HG02623 (cell line): ENCODE measurements around the gene TTC39B.
A peak's percentile ranks its signal among the peaks of the same experiment; 100 is the strongest.

Experiments used
- ATAC-seq: cut with Tn5 transposase; IDR thresholded peaks from one replicate; pipeline ENCODE4 v1.9.1; 2021; ENCODE audit warnings: moderate library complexity; ENCODE audit not compliant: unreplicated experiment

The TTC39B gene

GRCh38 chr9:15231788-15232635, 75.0 kb downstream of the TTC39B start:
- ATAC-seq = no peak

DNA sequence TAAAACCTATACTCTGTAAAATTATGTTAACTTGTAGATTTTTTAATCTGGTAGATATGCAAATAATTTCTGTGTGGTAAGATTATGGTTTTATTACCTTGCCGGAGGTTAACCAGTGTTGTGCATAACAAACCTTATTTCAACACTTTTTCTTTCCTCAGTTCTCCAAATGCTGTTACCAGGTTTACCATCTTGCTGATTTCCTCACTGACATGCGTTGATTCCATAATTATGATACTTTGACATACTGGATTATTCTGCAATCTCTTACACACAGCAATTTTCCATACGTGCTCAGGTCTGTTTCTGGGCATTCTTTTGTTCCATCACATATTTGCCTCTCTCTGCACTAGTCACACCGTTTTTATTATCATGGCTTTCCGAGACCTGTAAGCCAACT, 77.6 kb downstream of the TTC39B start:
- no peak for ATAC-seq

DNA sequence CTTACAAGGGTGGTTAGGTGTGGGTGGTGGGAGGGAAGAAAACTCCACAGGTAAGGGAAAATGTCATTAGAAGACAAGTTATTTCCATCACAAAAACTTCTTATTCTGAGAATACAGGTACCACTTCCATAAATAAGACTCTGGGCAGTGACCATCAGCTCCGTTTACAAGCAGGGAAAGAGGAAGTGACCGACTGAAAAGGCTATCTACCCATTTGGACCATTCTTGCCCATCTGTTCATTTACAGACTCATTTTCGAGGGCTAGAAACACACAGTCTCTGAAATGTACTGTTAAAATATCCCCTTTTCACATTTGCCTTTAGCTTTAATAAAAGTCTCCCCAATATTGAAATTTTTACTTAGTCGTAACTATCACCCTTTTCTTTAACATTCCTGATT, 79.5 kb downstream of the TTC39B start:
- ATAC-seq = no peak

GRCh38 chr9:15225564-15226126, 81.4 kb downstream of the TTC39B start:
- ATAC-seq = no peak

DNA sequence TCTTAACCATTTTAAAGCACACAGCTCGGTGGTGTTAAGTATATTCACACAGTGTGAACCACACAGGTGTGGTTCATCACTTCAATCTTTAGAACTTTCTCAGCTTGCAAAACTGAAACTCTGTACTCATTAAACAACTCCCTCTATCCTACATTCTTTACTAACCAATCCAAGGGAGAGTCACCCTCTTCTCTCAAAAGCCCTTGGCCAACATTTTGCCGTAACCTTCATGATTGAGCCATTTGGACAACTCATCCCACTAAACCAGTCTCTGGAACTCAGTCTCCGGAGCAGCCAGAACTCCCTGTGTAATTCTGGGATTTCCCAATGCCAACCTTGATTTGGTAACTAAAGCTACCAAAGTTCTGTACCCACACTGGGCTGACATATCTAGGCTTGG, 84.7 kb downstream of the TTC39B start:
- ATAC-seq = no peak

DNA sequence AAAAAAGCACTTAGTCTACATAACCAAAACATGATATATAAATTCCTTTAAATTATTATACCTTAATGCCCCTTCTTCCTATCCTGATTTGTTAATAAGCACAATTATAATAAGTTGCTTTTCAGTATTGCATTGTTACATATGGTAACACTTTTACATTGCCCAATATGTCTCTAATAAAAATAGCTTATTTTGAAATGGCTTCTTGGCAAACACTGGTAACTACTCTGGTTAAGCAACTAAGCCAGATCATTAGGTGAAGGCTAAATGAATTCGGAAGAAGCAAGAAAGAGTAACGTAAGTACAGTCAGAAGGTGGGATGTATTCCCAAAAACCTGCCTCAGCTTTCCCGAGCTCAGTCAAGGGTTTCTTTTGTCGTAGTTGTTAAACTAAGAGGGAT, 85.3 kb downstream of the TTC39B start:
- ATAC-seq = no peak

DNA sequence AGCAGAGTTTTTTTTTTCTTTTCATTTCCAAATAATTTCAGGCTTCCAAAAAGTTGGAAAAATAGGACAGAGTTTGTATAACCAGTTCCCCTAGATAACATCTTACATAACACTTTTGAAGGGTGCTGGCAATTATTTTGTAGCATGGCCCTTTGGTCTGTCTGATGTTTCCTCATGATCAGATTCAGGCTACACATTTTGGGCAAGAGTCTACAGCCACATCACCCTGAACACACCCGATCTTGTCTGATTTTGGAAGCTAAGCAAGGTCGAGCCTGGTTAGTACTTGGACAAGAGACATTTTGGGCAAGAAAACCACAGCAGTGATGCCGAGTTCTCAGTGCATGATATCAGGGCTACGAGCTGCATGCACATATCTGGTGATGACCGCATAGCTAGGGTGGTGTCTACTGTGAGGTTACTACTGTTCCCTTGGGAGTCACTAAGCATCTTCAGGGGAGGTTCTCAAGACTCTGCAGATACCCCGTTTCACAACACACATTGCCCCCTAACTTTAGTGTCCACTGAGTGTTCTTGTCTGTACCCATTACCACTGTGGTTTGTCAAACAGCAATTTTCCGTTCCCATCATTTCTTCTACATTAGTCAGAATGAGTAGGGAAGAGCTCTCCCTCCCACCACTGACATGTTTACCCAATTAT, 86.2 kb downstream of the TTC39B start:
- ATAC-seq = no peak

DNA sequence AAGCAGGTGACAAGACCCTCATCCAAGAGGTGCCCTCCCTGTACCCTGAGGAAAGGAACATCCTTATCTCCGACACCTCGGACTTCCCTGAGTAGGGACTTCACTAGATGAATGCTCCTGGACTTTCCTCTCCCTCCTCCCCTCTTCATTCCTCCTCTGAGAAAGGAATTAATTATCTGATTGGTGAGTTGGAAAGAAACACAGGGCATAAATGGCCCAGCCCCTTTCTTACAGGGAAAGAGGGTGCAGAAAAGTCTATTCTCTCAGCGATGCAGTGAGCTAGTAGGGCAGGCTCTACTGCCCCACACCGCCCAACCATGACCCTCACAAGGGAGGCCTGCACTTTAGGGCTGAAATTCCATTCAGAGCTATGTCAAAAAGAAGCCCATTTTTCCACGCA, 87.5 kb downstream of the TTC39B start:
- no peak for ATAC-seq

- ATAC-seq = no peak
These were observed 88.0 kb downstream of the TTC39B start for GRCh38 chr9:15218994-15219393.

DNA sequence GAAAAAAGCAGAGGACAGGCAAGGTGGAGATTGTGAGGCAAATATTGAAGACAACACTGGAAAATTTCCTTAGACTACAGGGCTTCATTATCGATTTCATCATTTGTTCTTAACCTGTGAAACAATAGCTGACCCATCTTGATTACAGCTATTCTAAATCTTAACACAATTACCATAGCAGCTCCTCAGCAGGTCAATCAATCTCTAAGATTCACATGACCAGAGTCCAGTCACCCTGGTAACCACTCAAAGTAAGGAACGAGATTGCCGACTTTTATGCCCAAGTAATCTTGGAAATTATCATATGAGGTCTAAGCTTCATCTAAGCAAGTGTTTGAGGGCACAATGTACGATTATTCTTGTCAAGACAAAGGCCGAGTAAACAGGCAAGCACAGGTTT, 93.8 kb downstream of the TTC39B start:
- no peak for ATAC-seq

- no peak for ATAC-seq
These were observed 95.1 kb downstream of the TTC39B start for GRCh38 chr9:15211815-15212495.

- peak; percentile 61 for ATAC-seq
These were observed 95.7 kb downstream of the TTC39B start for GRCh38 chr9:15211160-15211814.

GRCh38 chr9:15206903-15207696, 99.9 kb downstream of the TTC39B start:
- no peak for ATAC-seq

DNA sequence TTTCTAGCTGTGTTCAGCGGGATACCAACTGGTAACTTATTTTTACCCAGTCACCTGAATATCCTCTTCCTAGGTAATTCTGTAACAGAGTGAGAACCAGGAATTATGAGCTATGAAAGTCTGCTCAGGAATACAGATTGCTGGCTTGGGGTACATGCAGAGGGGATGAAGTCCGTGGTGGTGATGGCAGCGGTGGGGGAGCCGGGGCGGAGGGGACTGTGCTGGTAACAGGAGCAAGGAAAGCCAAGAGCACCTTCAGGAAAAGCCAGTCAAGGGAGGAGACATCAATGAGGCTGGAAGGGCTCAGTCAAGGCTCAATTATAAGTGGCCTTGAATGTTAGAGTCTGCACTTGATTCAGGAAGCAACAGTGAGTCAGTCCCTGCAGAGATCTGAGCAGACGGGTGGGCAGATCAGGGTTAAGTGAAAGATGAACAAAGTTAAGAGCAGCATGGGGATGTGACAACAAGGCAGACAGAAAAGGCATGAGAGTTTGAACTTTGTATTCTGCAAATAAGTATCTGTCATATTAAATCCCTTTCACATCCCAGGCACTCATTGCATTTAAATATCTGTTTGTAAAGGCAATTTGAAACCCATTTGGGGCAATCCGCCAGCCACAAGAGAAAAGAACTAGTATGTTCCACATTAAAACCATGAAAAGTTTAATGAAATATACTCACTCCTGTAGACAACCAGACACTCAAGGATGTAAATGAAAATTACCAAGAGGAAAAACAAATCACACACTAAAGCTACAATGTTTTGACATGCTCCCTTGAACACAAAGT, 101.2 kb downstream of the TTC39B start:
- no peak for ATAC-seq

- ATAC-seq = no peak
These were observed 103.4 kb downstream of the TTC39B start for GRCh38 chr9:15203581-15203980.

GRCh38 chr9:15200111-15200510, 106.9 kb downstream of the TTC39B start:
- no peak for ATAC-seq

GRCh38 chr9:15192856-15193255, 114.2 kb downstream of the TTC39B start:
- no peak for ATAC-seq

DNA sequence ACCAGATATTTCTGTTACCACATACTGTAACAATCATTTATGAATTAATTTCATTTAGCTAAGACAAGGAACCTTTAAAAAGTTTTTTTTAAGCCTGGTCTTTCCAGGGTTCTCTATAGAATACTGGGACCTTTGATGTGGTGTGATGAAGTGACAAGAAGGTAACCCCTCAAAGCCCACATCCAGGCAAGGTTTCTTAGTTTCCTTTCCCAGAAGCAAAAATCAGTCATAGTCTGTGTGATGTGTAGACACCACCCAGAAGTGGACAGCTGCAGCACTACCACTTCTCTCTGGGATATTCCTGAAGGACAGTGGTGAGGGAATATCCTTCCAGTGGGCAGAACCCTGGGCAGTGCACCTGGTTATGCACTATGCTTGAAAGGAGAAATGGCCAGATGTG, 115.6 kb downstream of the TTC39B start:
- ATAC-seq = no peak

GRCh38 chr9:15189481-15189880, 117.5 kb downstream of the TTC39B start:
- no peak for ATAC-seq
